Activated CD4-positive, alpha-beta T cell treated with anti-CD3 and anti-CD28 coated beads, Interleukin-2, Interleukin-6, amounts not matched to agents 100 ng/mL and 50 ng/mL, durations not matched to agents 16 hours and 8 hours (primary cell): ENCODE data around the gene COL6A3.
"Not testable (repeated sequence)": the region's sequence is repeated elsewhere in the genome, so short reads cannot be mapped to it uniquely, and the experiment has no call there.

Experiments used
- DNase-seq: peaks from one replicate; pipeline ENCODE4 v3.0.0-alpha.2; 2020

The COL6A3 gene

GRCh38 chr2:237315170-237315828, 98.7 kb downstream of the COL6A3 start:
- DNase-seq: no peak

GRCh38 chr2:237314681-237315080, 99.3 kb downstream of the COL6A3 start:
- no peak for DNase-seq

GRCh38 chr2:237314198-237314597, 99.8 kb downstream of the COL6A3 start:
- no peak for DNase-seq

- no peak for DNase-seq
Observed at GRCh38 chr2:237312021-237312755, 101.8 kb downstream of the COL6A3 start.

GRCh38 chr2:237310515-237311114, 103.3 kb downstream of the COL6A3 start:
- no peak for DNase-seq

- DNase-seq: no peak
Observed at GRCh38 chr2:237309416-237309815, 104.5 kb downstream of the COL6A3 start.

GRCh38 chr2:237309011-237309410, 105.0 kb downstream of the COL6A3 start:
- DNase-seq: no peak

- no peak for DNase-seq
Observed at GRCh38 chr2:237307474-237307873, 106.5 kb downstream of the COL6A3 start.

- DNase-seq: no peak
Observed at GRCh38 chr2:237306787-237307170, 107.2 kb downstream of the COL6A3 start.

- DNase-seq: no peak
Observed at GRCh38 chr2:237306083-237306786, 107.7 kb downstream of the COL6A3 start.

GRCh38 chr2:237305579-237305978, 108.4 kb downstream of the COL6A3 start:
- no peak for DNase-seq

GRCh38 chr2:237304763-237305514, 109.0 kb downstream of the COL6A3 start:
- no peak for DNase-seq

GRCh38 chr2:237303244-237303643, 110.7 kb downstream of the COL6A3 start:
- DNase-seq: not testable (repeated sequence)

GRCh38 chr2:237301595-237301994, 112.4 kb downstream of the COL6A3 start:
- DNase-seq: no peak

- no peak for DNase-seq
Observed at GRCh38 chr2:237300739-237301138, 113.2 kb downstream of the COL6A3 start.

- DNase-seq: no peak
Observed at GRCh38 chr2:237299906-237300305, 114.1 kb downstream of the COL6A3 start.

GRCh38 chr2:237298151-237299118, 115.5 kb downstream of the COL6A3 start:
- DNase-seq: no peak

GRCh38 chr2:237297421-237298150, 116.4 kb downstream of the COL6A3 start:
- no peak for DNase-seq

- no peak for DNase-seq
Observed at GRCh38 chr2:237296756-237297155, 117.2 kb downstream of the COL6A3 start.

- no peak for DNase-seq
Observed at GRCh38 chr2:237295889-237296480, 118.0 kb downstream of the COL6A3 start.
